Endothelial cell of umbilical vein (primary cell): Measurements from ENCODE around the gene IGF2BP2.

Experiments
- CTCF ChIP-seq, 2 donors: IDR thresholded peaks; 1 replicate in 1 of 2; 2 replicates in 1 of 2; pipeline ENCODE4 v1.5.1; 2011; ENCODE audit warnings: low read length in 2 of 2, mild to moderate bottlenecking in 2 of 2, moderate library complexity in 2 of 2, control low read depth in 1 of 2, inconsistent platforms in 1 of 2, low read depth in 1 of 2; ENCODE audit not compliant: insufficient read depth in 1 of 2; ENCODE audit errors: extremely low read depth in 1 of 2
- EZH2 ChIP-seq: IDR thresholded peaks from 2 replicates; pipeline ENCODE4 v1.6.1; 2012; ENCODE audit warnings: borderline replicate concordance, low read depth, mild to moderate bottlenecking, moderate library complexity, low read length, inconsistent platforms; ENCODE audit not compliant: severe bottlenecking
- POLR2A ChIP-seq: IDR thresholded peaks from 2 replicates; pipeline ENCODE4 v1.6.1; 2012; ENCODE audit warnings: low read depth, mild to moderate bottlenecking, control low read depth, low read length

- no peak for TF ChIP-seq POLR2A
- TF ChIP-seq CTCF (IDR thresholded peaks at IDR 0.05; ENCODE audit: extremely low read depth in 1 of 2, insufficient read depth in 1 of 2, low read depth in 1 of 2, low read length in 2 of 2), result no peak
- no peak for TF ChIP-seq EZH2
These were observed 57.7 kb downstream of the IGF2BP2 start for GRCh38 chr3:185767002-185767688.
